DMS53 treated with DMSO at 0.1 percent for 48 hours (cell line): ENCODE data around the gene RPUSD1.
A peak's percentile ranks its signal among the peaks of the same experiment; 100 is the strongest.
"Not testable (repeated sequence)": the region's sequence is repeated elsewhere in the genome, so short reads cannot be mapped to it uniquely, and the experiment has no call there.

Experiments used
- DNase-seq: peaks from one replicate; lab custom pipeline; 2025; ENCODE audit not compliant: unreplicated experiment; lab: John Stamatoyannopoulos, UW

The RPUSD1 gene

GRCh38 chr16:768428-768827 lies 19.8 kb downstream of the RPUSD1 start:
- no peak for DNase-seq

GRCh38 chr16:767743-768235 lies 20.4 kb downstream of the RPUSD1 start:
- DNase-seq, result no peak

GRCh38 chr16:766820-767640 lies 21.2 kb downstream of the RPUSD1 start:
- no peak for DNase-seq

- no peak for DNase-seq
These were observed 22.0 kb downstream of the RPUSD1 start for GRCh38 chr16:766008-766819.

- DNase-seq, result no peak
These were observed 22.7 kb downstream of the RPUSD1 start for GRCh38 chr16:765488-765865.

GRCh38 chr16:764848-765487 lies 23.2 kb downstream of the RPUSD1 start:
- no peak for DNase-seq

GRCh38 chr16:764184-764750 lies 23.9 kb downstream of the RPUSD1 start:
- DNase-seq, result no peak

- DNase-seq, result no peak
These were observed 24.6 kb downstream of the RPUSD1 start for GRCh38 chr16:763369-764183.

- no peak for DNase-seq
These were observed 25.4 kb downstream of the RPUSD1 start for GRCh38 chr16:762595-763268.

GRCh38 chr16:761625-762513 lies 26.3 kb downstream of the RPUSD1 start:
- DNase-seq, result no peak

- DNase-seq, result no peak
These were observed 27.4 kb downstream of the RPUSD1 start, which contains the start of gene MSLN for GRCh38 chr16:760545-761343. MSLN (plus strand) TSS chr16:760734; CDS start chr16:762681, 1,947 bp downstream.

GRCh38 chr16:760065-760464 lies 28.1 kb downstream of the RPUSD1 start:
- DNase-seq, result no peak

- DNase-seq, result peak; percentile 17
These were observed 28.9 kb downstream of the RPUSD1 start for GRCh38 chr16:759110-759910.

- DNase-seq, result no peak
These were observed 31.8 kb downstream of the RPUSD1 start for GRCh38 chr16:756428-756827.

GRCh38 chr16:754656-755055 lies 33.5 kb downstream of the RPUSD1 start:
- DNase-seq, result no peak

- DNase-seq, result not testable (repeated sequence)
These were observed 34.0 kb downstream of the RPUSD1 start for GRCh38 chr16:754121-754607.

GRCh38 chr16:752007-752312 lies 36.2 kb downstream of the RPUSD1 start:
- no peak for DNase-seq
